SK-N-SH (cell line): ENCODE data around the gene FAM76B. TPM values are rescaled to one million over a fixed set of nuclear protein-coding genes. Genes with fewer than 3 reads are reported as not detected.
A peak's percentile ranks its signal among the peaks of the same experiment; 100 is the strongest.

Experiments used
- CTCF ChIA-PET: fragments of 300-600, 350-600 bp; formaldehyde crosslinking; extraction: SDS; loops from one replicate; lab custom pipeline; 2021; lab: Yijun Ruan, JAX
- POLR2A ChIA-PET: fragments of 350-600 bp; sonication (Branson Sonifier 250); formaldehyde crosslinking; extraction: SDS; loops from one replicate; lab custom pipeline; 2020; ENCODE audit warnings: antibody characterized with exemption, inconsistent platforms; lab: Yijun Ruan, JAX
- DNase-seq: peaks from one replicate; pipeline ENCODE4 v3.0.0; 2012
- H2AFZ ChIP-seq: fragments of 200-600 bp; sonication (generic); 2 replicates; pipeline ENCODE4 v1.8.1; 2016; ENCODE audit warnings: antibody characterized with exemption, mild to moderate bottlenecking, low read depth
- H3F3A ChIP-seq: fragments of 200-600 bp; sonication (generic); replicated peaks from 2 replicates; pipeline ENCODE3; 2016; ENCODE audit warnings: antibody characterized with exemption, mild to moderate bottlenecking; ENCODE audit not compliant: insufficient read depth
- H3K27ac ChIP-seq, 2 experiments: fragments of 200-500 bp in 1 of 2; fragments of 200-600 bp in 1 of 2; sonication (Bioruptor generic) in 1 of 2; sonication (generic), shearing (Covaris generic) in 1 of 2; 2 replicates each; pipeline versions ENCODE4 v1.5.1 to v1.6.1; 2014 to 2016; ENCODE audit warnings: low read depth in 2 of 2, inconsistent platforms in 1 of 2, low read length in 1 of 2, mild to moderate bottlenecking in 1 of 2, mixed read lengths in 1 of 2
- H3K27me3 ChIP-seq: fragments of 200-600 bp; sonication (generic), shearing (Covaris generic); 2 replicates; pipeline ENCODE4 v1.6.1; 2016; ENCODE audit warnings: mixed run types; ENCODE audit not compliant: insufficient read depth
- H3K36me3 ChIP-seq, 2 experiments: fragments of 200-500 bp in 1 of 2; fragments of 200-600 bp in 1 of 2; sonication (Bioruptor generic) in 1 of 2; sonication (generic) in 1 of 2; replicated peaks in 1 of 2; 2 replicates each; pipeline versions ENCODE3 to v1.5.1; 2014 to 2016; ENCODE audit warnings: low read length in 1 of 2, mild to moderate bottlenecking in 1 of 2; ENCODE audit not compliant: insufficient read depth in 2 of 2, control insufficient read depth in 1 of 2
- H3K4me1 ChIP-seq, 2 experiments: fragments of 200-500 bp in 1 of 2; fragments of 200-600 bp in 1 of 2; sonication (Bioruptor generic) in 1 of 2; sonication (generic), shearing (Covaris generic) in 1 of 2; 2 replicates each; pipeline versions ENCODE4 v1.5.1 to v1.6.1; 2014 to 2016; ENCODE audit warnings: low read depth in 1 of 2, low read length in 1 of 2, mixed run types in 1 of 2; ENCODE audit not compliant: insufficient read depth in 2 of 2, control insufficient read depth in 1 of 2
- H3K4me2 ChIP-seq: fragments of 200-600 bp; sonication (generic), shearing (Covaris generic); 2 replicates; pipeline ENCODE4 v1.6.1; 2017; ENCODE audit warnings: mixed run types
- H3K4me3 ChIP-seq, 2 experiments: fragments of 200-500 bp in 1 of 2; fragments of 200-600 bp in 1 of 2; sonication (Bioruptor generic) in 1 of 2; sonication (generic), shearing (Covaris generic) in 1 of 2; 2 replicates each; pipeline versions ENCODE4 v1.5.1 to v1.8.1; 2014 to 2016; ENCODE audit warnings: low read depth in 2 of 2, inconsistent platforms in 1 of 2, low read length in 1 of 2, mild to moderate bottlenecking in 1 of 2, mixed read lengths in 1 of 2, moderate library complexity in 1 of 2
- H3K79me2 ChIP-seq: fragments of 200-600 bp; sonication (generic); 2 replicates; pipeline ENCODE4 v1.8.1; 2017; ENCODE audit warnings: mild to moderate bottlenecking; ENCODE audit not compliant: insufficient read depth
- H3K9ac ChIP-seq: fragments of 200-600 bp; sonication (generic); 2 replicates; pipeline ENCODE4 v1.6.1; 2017; ENCODE audit warnings: mixed run types
- H3K9me2 ChIP-seq: fragments of 200-600 bp; sonication (generic); 2 replicates; pipeline ENCODE4 v1.6.1; 2017; ENCODE audit warnings: mixed run types
- H3K9me3 ChIP-seq: fragments of 200-600 bp; sonication (generic); 2 replicates; pipeline ENCODE4 v1.6.1; 2017; ENCODE audit warnings: mixed run types, mild to moderate bottlenecking, moderate library complexity
- H4K20me1 ChIP-seq: fragments of 200-600 bp; sonication (generic); 2 replicates; pipeline ENCODE4 v1.6.1; 2017; ENCODE audit warnings: mild to moderate bottlenecking, mixed run types; ENCODE audit not compliant: insufficient read depth
- ELF1 ChIP-seq: IDR thresholded peaks from 2 replicates; pipeline ENCODE4 v1.4.0; 2012
- EP300 ChIP-seq, 2 experiments: IDR thresholded peaks; 2 replicates each; pipeline versions ENCODE4 v1.4.0 to v1.6.1; 2012; ENCODE audit warnings: borderline replicate concordance in 1 of 2, low read depth in 1 of 2, low read length in 1 of 2
- GABPA ChIP-seq: IDR thresholded peaks from 2 replicates; pipeline ENCODE4 v1.4.0; 2012; ENCODE audit warnings: low read depth, mild to moderate bottlenecking
- JUND ChIP-seq: IDR thresholded peaks from 2 replicates; pipeline ENCODE4 v1.4.0; 2012
- NFIC ChIP-seq: IDR thresholded peaks from 2 replicates; pipeline ENCODE4 v1.4.0; 2012; ENCODE audit warnings: borderline replicate concordance
- NRF1 ChIP-seq: IDR thresholded peaks from 2 replicates; pipeline ENCODE4 v1.6.1; 2012; ENCODE audit warnings: low read depth, mild to moderate bottlenecking, low read length
- RAD21 ChIP-seq: IDR thresholded peaks from 2 replicates; pipeline ENCODE4 v1.6.1; 2012; ENCODE audit warnings: mild to moderate bottlenecking, low read length
- RXRA ChIP-seq: IDR thresholded peaks from 2 replicates; pipeline ENCODE4 v1.4.0; 2012; ENCODE audit warnings: low read depth, mild to moderate bottlenecking, borderline replicate concordance
- SMC3 ChIP-seq: IDR thresholded peaks from 2 replicates; pipeline ENCODE4 v1.6.1; 2012; ENCODE audit warnings: low read depth, low read length, improper control_type of control experiment
- TAF1 ChIP-seq: IDR thresholded peaks from 2 replicates; pipeline ENCODE4 v1.6.1; 2012; ENCODE audit warnings: low read depth, mild to moderate bottlenecking, low read length, moderate library complexity, borderline replicate concordance
- TCF12 ChIP-seq: IDR thresholded peaks from 2 replicates; pipeline ENCODE4 v1.4.0; 2012
- TEAD4 ChIP-seq: IDR thresholded peaks from 2 replicates; pipeline ENCODE4 v1.4.0; 2012; ENCODE audit warnings: mild to moderate bottlenecking, borderline replicate concordance; ENCODE audit not compliant: insufficient read depth
- YY1 ChIP-seq: IDR thresholded peaks from 2 replicates; pipeline ENCODE4 v1.4.0; 2012; ENCODE audit warnings: low read depth, mild to moderate bottlenecking
- WGBS: methylation state at CpG from one replicate; pipeline ENCODE4 v1.1.6; 2017; ENCODE audit warnings: low lambda C conversion rate; 5-methylcytosine and 5-hydroxymethylcytosine counted together
- polyA plus RNA-seq, 3 experiments: library from polyadenylated mRNA; depleted of rRNA; stranded (reverse); fragments of >200 nt; gene quantifications; 2 replicates each; pipeline ENCODE4 v1.2.3, GENCODE V29; 2012
- TF ChIP-seq, protein P1 (sequence below): fragments of 150-350 bp; IDR thresholded peaks from 2 replicates; pipeline ENCODE4 v1.6.1; 2016; ENCODE audit warnings: mild to moderate bottlenecking, low read depth, low read length
- TF ChIP-seq, protein P2 (sequence below): fragments of 200-600 bp; sonication (generic); IDR thresholded peaks from 2 replicates; pipeline ENCODE4 v1.6.1; 2017; ENCODE audit warnings: antibody characterized with exemption, mild to moderate bottlenecking, moderate library complexity
- TF ChIP-seq, protein P3 (sequence below): IDR thresholded peaks from 2 replicates; pipeline ENCODE4 v1.4.0; 2012; ENCODE audit warnings: low read depth, borderline replicate concordance
- TF ChIP-seq, protein P4 (sequence below): IDR thresholded peaks from 2 replicates; pipeline ENCODE4 v1.4.0; 2012; ENCODE audit warnings: low read depth, borderline replicate concordance
- TF ChIP-seq, protein P5 (sequence below): IDR thresholded peaks from 2 replicates; pipeline ENCODE4 v1.4.0; 2012; ENCODE audit warnings: low read depth
- TF ChIP-seq, protein P6 (sequence below): IDR thresholded peaks from 2 replicates; pipeline ENCODE4 v1.6.1; 2012; ENCODE audit warnings: mild to moderate bottlenecking, low read depth, low read length, moderate library complexity

The FAM76B gene
- polyA plus RNA-seq, 1 of the 3 experiments (the other 2 are of a cell fraction), result 15.4 TPM

DNA sequence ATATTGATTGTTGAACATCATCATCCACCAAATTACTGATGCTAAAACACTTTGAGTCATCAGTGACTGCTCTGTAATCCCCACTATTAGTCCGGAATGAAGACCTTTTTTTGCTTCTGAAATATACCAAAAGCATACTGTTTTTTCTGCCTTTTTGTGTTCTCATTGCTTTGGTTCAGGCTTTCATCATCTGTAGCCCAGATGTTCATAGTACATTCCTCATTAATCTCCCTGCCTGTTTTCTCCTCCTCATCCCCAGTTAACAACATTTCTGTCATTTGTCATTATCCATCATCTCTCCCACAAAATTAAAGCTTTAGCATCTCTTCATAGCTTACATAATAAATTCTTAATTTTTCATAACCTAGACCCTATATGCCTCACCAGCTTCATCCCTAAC is 10.0 kb upstream of the FAM76B start:
- Histone ChIP-seq H2AFZ (no peak overlapping the region), H3K9me2 (no peaks in the 10 kb centered on the region), H3K4me2 (no peak overlapping the region), H3K27ac (peak overlapping the region in 1 of 2 experiments; percentile 19; a peak in 1 of 4 replicates), H3F3A (no peaks in the 10 kb centered on the region), H4K20me1 (peaks cover 4% of the 10 kb centered on the region; the same call in 1 of the 2 replicates), H3K36me3 (peaks cover 33 to 38% of the 10 kb centered on the region in 2 experiments), H3K27me3 (no peaks in the 10 kb centered on the region), H3K9me3 (no peaks in the 10 kb centered on the region), H3K4me3 (no peak overlapping the region), H3K79me2 (peaks cover 40% of the 10 kb centered on the region), H3K9ac (no peak overlapping the region), H3K4me1 (peaks cover 5 to 8% of the 10 kb centered on the region in 2 experiments; a peak in 2 of 4 replicates)
- POLR2A ChIA-PET, result no interaction called here
- CTCF ChIA-PET, result interaction anchor here (0.6 to 1.3 kb wide), 4 partner anchors 10 to 597 kb away, joined by 3 read pairs; partner anchors contain the start of gene FAM76B
- DNase-seq, result peak; percentile 16
- 80% methylated on average over 1 of the region's 1 CpG for WGBS
- TF ChIP-seq RAD21 (no peak), YY1 (no peak), NFIC (no peak), ELF1 (no peak), JUND (no peak), GABPA (no peak), TCF12 (no peak), TAF1 (no peak), NRF1 (no peak), RXRA (no peak), TEAD4 (no peak), SMC3 (no peak), EP300 (IDR thresholded peaks at IDR 0.05; ENCODE audit: borderline replicate concordance in 1 of 2, low read depth in 1 of 2, low read length in 1 of 2) (no peak)
- TF ChIP-seq, protein P1, sequence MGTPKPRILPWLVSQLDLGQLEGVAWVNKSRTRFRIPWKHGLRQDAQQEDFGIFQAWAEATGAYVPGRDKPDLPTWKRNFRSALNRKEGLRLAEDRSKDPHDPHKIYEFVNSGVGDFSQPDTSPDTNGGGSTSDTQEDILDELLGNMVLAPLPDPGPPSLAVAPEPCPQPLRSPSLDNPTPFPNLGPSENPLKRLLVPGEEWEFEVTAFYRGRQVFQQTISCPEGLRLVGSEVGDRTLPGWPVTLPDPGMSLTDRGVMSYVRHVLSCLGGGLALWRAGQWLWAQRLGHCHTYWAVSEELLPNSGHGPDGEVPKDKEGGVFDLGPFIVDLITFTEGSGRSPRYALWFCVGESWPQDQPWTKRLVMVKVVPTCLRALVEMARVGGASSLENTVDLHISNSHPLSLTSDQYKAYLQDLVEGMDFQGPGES, result no peak
- TF ChIP-seq, protein P2, sequence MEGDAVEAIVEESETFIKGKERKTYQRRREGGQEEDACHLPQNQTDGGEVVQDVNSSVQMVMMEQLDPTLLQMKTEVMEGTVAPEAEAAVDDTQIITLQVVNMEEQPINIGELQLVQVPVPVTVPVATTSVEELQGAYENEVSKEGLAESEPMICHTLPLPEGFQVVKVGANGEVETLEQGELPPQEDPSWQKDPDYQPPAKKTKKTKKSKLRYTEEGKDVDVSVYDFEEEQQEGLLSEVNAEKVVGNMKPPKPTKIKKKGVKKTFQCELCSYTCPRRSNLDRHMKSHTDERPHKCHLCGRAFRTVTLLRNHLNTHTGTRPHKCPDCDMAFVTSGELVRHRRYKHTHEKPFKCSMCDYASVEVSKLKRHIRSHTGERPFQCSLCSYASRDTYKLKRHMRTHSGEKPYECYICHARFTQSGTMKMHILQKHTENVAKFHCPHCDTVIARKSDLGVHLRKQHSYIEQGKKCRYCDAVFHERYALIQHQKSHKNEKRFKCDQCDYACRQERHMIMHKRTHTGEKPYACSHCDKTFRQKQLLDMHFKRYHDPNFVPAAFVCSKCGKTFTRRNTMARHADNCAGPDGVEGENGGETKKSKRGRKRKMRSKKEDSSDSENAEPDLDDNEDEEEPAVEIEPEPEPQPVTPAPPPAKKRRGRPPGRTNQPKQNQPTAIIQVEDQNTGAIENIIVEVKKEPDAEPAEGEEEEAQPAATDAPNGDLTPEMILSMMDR, result no peak
- TF ChIP-seq, protein P3, sequence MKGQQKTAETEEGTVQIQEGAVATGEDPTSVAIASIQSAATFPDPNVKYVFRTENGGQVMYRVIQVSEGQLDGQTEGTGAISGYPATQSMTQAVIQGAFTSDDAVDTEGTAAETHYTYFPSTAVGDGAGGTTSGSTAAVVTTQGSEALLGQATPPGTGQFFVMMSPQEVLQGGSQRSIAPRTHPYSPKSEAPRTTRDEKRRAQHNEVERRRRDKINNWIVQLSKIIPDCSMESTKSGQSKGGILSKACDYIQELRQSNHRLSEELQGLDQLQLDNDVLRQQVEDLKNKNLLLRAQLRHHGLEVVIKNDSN, result no peak
- TF ChIP-seq, protein P4, sequence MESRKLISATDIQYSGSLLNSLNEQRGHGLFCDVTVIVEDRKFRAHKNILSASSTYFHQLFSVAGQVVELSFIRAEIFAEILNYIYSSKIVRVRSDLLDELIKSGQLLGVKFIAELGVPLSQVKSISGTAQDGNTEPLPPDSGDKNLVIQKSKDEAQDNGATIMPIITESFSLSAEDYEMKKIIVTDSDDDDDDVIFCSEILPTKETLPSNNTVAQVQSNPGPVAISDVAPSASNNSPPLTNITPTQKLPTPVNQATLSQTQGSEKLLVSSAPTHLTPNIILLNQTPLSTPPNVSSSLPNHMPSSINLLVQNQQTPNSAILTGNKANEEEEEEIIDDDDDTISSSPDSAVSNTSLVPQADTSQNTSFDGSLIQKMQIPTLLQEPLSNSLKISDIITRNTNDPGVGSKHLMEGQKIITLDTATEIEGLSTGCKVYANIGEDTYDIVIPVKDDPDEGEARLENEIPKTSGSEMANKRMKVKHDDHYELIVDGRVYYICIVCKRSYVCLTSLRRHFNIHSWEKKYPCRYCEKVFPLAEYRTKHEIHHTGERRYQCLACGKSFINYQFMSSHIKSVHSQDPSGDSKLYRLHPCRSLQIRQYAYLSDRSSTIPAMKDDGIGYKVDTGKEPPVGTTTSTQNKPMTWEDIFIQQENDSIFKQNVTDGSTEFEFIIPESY, result no peak
- TF ChIP-seq, protein P5, sequence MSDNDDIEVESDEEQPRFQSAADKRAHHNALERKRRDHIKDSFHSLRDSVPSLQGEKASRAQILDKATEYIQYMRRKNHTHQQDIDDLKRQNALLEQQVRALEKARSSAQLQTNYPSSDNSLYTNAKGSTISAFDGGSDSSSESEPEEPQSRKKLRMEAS, result no peak
- TF ChIP-seq, protein P6, sequence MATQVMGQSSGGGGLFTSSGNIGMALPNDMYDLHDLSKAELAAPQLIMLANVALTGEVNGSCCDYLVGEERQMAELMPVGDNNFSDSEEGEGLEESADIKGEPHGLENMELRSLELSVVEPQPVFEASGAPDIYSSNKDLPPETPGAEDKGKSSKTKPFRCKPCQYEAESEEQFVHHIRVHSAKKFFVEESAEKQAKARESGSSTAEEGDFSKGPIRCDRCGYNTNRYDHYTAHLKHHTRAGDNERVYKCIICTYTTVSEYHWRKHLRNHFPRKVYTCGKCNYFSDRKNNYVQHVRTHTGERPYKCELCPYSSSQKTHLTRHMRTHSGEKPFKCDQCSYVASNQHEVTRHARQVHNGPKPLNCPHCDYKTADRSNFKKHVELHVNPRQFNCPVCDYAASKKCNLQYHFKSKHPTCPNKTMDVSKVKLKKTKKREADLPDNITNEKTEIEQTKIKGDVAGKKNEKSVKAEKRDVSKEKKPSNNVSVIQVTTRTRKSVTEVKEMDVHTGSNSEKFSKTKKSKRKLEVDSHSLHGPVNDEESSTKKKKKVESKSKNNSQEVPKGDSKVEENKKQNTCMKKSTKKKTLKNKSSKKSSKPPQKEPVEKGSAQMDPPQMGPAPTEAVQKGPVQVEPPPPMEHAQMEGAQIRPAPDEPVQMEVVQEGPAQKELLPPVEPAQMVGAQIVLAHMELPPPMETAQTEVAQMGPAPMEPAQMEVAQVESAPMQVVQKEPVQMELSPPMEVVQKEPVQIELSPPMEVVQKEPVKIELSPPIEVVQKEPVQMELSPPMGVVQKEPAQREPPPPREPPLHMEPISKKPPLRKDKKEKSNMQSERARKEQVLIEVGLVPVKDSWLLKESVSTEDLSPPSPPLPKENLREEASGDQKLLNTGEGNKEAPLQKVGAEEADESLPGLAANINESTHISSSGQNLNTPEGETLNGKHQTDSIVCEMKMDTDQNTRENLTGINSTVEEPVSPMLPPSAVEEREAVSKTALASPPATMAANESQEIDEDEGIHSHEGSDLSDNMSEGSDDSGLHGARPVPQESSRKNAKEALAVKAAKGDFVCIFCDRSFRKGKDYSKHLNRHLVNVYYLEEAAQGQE, result no peak
